Measurements from ENCODE around the gene CACNA2D3. TPM values are rescaled to one million over a fixed set of nuclear protein-coding genes. Genes with fewer than 3 reads are reported as not detected.

The CACNA2D3 gene
- total RNA-seq, 4 donors from 2014 or later: 0.30 to 9.6 (median 3.9) TPM

- Histone ChIP-seq H3K4me1 (no peaks in the 10 kb centered on the region), H3K27me3 (no peaks in the 10 kb centered on the region), H3K9me3 (peaks cover 0 to 5% (median 0%) of the 10 kb centered on the region in 4 donors), H3K4me3 (no peak overlapping the region), H3K27ac (no peak overlapping the region), H3K36me3 (no peaks in the 10 kb centered on the region)
- DNase-seq (ENCODE audit: low spot score in 2 of 2): no peak
- TF ChIP-seq EP300 (IDR thresholded peaks at IDR 0.05) (no peak), CTCF (IDR thresholded peaks at IDR 0.05) (no peak), POLR2A (IDR thresholded peaks at IDR 0.05) (no peak)
- 52 to 59% methylated on average over 12 of the region's 12 CpGs for WGBS, 2 donors
Measured at GRCh38 chr3:54557538-54558428, 435.4 kb downstream of the CACNA2D3 start.

DNA sequence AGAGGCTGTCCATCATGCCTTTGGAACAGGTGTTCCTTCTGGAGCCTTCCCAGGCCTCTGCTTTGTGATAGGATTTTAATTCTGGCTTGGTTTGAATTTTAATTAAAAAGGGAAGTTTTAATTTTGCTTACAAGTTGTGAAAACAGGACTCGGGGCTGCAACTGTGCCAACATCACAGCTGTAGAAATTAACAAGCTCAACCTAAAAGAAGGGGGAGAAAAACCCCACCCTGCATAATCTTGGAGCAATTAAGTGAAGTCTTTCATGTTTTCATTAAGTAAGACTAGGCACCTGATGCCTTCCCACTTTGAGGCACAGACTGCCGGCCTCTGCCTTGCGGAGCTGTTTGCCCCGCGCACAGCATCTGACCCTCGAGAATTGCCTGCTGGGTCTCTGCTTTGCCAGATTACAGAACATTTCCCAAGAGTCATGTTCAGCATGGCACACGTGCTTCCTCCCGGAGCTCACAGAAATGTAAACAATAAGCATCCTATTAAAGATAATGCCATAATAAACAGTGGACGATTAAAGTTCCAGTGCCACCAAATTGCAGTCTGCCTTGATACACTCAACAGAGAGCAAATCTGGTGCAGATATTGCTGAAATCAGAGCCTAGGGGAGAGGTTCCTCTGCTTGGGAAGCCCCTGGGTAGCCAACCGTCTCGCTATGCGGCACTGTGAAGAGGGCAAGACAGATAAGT lies 441.3 kb downstream of the CACNA2D3 start:
- DNase-seq (ENCODE audit: low spot score in 2 of 2): no peak
- 65 to 70% methylated on average over 12 of the region's 12 CpGs for WGBS, 2 donors
- TF ChIP-seq POLR2A (IDR thresholded peaks at IDR 0.05) (no peak), EP300 (IDR thresholded peaks at IDR 0.05) (no peak), CTCF (IDR thresholded peaks at IDR 0.05) (no peak)

DNA sequence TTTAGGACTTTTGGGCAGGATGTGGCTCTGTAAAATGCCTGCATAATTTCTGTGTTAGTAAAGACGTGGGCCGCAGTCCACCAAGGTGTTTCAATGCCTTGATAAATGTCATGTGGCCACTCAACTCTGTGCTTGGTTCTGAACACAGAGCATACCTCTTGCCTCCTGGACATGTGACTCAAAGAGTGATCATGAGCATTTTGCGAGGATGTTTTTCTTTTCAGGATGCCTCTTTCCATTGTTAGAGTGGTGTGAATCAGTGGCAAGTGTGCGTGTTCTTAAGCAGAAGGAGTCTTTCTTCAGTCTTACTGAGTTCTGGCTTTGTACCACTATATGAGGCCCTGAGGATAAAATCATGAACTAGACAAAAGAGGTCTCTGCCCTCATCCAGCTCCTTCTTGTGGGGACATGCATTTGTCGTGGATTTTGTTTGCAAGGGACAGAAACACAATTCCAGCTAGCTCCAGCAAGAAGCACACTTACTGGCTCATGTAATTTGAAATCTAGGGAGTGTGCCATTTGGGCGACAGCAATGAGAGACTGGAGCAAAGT lies 442.1 kb downstream of the CACNA2D3 start:
- Histone ChIP-seq H3K36me3 (no peaks in the 10 kb centered on the region), H3K9me3 (peaks cover 0 to 5% (median 0%) of the 10 kb centered on the region in 4 donors), H3K27me3 (no peaks in the 10 kb centered on the region), H3K4me3 (no peak overlapping the region), H3K4me1 (peaks cover 0 to 11% (median 0%) of the 10 kb centered on the region in 4 donors), H3K27ac (no peak overlapping the region)
- no peak for DNase-seq (ENCODE audit: low spot score in 2 of 2)
- WGBS, 2 donors: 75 to 82% methylated on average over 6 of the region's 6 CpGs
- TF ChIP-seq POLR2A (IDR thresholded peaks at IDR 0.05): no peak
- TF ChIP-seq EP300 (IDR thresholded peaks at IDR 0.05): no peak
- no peak for TF ChIP-seq CTCF (IDR thresholded peaks at IDR 0.05)

More for the DNA sequence above, 441.3 kb downstream of the CACNA2D3 start:
- Histone ChIP-seq H3K36me3 (no peaks in the 10 kb centered on the region), H3K9me3 (peaks cover 0 to 5% (median 0%) of the 10 kb centered on the region in 4 donors), H3K27ac (no peak overlapping the region), H3K27me3 (no peaks in the 10 kb centered on the region), H3K4me3 (no peak overlapping the region), H3K4me1 (peaks cover 0 to 10% (median 0%) of the 10 kb centered on the region in 4 donors)

DNA sequence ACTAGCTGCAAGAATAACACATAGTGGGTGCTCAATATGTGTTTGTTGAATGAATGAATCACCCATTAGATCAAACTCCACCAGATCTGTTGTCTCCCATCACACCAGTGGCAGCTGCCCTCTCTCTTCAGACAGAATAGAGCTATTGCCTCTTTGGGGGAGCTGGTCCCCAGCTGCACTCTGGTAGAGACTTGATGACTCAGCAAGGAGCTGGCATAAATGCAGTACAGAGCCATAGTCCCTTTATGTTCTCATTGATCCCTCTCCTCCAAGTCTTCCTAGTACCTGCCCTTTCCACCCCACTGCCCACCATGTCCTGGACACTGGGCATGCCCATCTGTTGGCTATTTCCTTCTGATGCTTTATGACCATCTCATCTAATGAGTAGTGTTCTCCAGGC lies 443.6 kb downstream of the CACNA2D3 start:
- H3K27ac ChIP-seq: no peak overlapping the region
- H3K4me3 ChIP-seq: no peak overlapping the region
- H3K27me3 ChIP-seq: no peaks in the 10 kb centered on the region
- DNase-seq (ENCODE audit: low spot score in 2 of 2): no peak
- H3K4me1 ChIP-seq: peaks cover 0 to 11% (median 0%) of the 10 kb centered on the region in 4 donors
- H3K36me3 ChIP-seq: no peaks in the 10 kb centered on the region
- H3K9me3 ChIP-seq: peaks cover 0 to 5% (median 0%) of the 10 kb centered on the region in 4 donors
- TF ChIP-seq POLR2A (IDR thresholded peaks at IDR 0.05): no peak
- TF ChIP-seq CTCF (IDR thresholded peaks at IDR 0.05): no peak
- TF ChIP-seq EP300 (IDR thresholded peaks at IDR 0.05): no peak

Data from tibial nerve (tissue), 4 donors.